ENCODE data around the gene XYLT1.

XYLT1 gene

DNA sequence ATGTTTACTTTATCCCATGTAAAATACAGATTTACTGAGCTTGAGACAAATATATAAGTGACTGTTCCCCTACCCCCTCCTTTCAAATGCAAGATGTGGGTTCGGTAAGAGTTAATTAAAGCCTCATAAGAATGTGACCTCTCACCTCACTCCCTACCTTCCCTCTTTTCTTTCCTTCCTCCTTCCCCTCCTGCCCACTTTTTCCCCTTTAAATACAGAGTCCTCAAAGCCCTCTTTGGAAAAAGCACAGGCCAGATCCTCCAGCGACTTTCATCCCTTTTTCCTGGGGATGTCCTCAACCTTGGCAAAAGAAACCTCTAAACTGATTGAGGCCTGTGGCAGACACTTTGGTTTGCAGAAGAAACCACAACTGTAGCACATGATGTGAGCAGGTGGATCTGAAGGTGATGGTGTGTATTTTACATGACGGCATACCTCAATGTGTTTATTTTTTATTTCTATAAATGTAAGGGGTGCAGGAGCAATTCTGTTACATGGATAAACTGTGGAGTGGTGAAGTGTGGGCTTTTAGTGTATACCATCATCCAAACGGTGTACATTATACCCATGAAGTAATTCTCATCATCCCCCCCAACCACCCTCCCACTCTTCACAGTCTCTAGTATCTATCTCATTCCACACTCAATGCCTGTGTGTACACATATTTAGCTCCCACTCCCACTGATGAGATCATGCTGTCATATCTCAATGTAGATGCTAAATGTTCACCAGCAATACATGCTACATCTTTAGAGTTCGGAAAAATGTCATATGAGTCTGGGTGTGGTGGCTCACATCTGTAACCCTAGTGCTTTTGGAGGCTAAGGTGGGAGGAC, 77.7 kb downstream of the XYLT1 start:
- DNase-seq: no peak

DNA sequence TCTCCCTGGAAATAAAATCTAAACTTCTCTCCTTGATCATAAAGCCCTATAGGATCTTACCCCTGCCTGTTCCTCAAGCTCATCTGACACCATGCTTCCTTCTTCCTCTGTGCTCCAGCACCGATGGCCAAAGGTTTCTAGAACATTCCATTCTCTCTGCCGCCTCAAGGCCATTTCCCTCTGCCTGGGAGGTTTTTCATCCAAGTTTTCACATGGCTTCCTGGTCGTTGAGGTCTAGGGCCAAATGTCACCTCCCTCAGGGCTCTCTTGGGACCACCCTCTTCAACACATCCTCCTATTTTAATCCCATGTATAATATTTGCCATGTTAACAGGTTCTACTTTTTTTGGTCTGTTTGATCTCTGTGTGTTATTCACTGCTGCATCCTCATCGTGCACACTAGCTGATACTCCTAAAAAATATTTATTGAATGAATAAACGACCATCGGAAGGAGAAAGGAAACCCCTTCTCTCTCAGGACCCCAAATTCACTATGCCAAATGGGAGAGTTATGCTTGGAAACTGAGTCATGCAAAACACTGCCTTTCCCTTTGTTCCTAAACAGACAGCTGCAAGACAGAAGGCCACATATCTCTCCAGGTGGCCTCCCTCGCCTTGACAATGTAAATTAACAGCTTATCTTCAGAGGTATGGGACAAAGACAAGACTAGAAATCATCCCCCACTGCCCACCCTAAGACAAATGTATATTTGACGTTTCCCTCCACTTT, 78.5 kb downstream of the XYLT1 start:
- no peak for DNase-seq

DNA sequence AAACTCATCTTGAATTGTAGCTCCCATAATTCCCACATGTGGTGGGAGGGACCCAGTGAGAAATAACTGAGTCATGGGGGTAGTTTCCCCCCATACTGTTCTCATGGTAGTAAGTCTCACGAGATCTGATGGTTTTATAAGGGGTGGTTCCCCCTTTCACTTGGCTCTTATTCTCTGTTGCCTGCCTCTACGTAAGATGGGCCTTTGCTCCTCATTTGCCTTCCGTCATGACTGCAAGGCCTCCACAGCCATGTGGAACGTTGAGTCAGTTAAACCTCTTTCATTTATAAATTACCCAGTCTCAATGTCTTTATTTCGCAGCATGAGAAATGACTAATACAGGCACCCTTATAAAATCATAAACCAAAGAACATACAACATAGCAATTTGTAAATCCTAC, 79.0 kb downstream of the XYLT1 start:
- no peak for DNase-seq

DNA sequence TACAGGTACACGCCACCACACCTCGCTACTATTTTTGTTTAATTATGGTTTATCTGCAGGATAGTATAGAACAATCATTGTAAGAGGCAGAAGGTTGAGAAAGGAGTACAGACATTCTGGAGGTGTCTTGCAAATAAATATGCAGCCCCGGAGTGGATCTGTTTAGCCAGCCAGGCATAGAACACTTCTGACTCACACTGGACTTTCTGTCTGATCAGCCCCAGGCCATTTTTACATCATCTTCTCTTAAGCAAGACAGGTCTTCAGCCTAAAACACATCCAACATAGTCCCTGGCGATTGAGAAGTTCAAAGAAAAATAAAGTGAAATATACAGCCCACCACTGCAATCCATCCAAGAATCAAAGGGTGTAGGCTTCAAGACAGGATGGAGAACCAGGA, 81.4 kb downstream of the XYLT1 start:
- no peak for DNase-seq

DNA sequence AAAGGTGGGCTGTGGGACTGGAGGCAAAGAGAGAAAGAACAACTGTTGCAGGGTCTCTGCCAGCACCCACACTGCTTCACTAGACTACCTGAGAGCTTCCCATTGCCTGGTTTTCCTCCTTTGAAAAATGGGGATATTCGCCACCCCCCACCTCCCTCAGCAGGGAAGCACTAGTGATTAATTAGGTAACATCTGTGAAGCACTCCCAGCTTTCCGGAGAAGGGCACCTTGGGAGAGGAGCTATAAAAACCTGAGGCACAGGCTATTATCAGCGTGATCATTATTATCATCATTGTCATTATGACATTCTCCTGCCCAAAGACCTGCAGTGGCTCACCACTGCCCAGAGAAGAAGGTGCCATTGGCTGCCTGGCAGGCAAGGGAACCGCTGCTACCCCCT, 83.5 kb downstream of the XYLT1 start:
- no peak for DNase-seq

DNA sequence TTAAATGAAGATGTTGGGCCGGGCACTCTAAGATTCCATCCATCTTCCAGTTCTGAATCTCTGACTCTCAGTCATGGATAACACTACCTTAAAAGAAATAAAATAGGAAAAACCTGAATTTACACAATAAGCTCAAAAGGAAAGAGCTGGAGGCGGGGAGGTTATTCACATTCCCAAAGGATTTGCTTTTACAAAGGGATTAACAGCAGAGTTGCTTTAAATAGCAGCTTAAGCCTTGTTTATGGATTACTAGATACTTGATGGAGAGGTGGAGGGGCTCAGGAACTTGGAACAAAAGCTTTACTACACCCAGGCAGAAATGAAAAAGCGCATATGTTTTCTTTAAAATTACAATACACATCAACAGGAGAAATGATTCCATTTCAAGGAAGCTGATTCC, 84.5 kb downstream of the XYLT1 start:
- DNase-seq: no peak

DNA sequence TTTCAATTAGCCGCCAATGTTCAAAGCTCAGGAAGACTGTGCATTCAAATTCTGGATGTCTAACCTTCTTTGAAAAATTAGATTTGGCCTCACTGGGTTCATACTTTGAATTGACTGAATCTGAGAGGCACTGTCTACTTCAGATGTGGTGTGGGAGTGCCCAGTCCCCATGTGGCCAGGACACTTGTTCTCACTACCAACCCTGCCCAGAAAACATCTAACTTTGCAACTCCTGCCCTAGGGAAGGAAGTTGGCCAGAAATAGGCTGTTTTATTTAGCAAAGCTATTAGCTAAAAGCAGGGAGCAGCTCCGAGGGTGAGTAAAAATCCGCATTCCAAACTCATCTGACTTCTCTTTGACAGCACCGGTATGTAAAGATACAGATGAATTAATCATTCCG, 86.3 kb downstream of the XYLT1 start:
- no peak for DNase-seq

DNA sequence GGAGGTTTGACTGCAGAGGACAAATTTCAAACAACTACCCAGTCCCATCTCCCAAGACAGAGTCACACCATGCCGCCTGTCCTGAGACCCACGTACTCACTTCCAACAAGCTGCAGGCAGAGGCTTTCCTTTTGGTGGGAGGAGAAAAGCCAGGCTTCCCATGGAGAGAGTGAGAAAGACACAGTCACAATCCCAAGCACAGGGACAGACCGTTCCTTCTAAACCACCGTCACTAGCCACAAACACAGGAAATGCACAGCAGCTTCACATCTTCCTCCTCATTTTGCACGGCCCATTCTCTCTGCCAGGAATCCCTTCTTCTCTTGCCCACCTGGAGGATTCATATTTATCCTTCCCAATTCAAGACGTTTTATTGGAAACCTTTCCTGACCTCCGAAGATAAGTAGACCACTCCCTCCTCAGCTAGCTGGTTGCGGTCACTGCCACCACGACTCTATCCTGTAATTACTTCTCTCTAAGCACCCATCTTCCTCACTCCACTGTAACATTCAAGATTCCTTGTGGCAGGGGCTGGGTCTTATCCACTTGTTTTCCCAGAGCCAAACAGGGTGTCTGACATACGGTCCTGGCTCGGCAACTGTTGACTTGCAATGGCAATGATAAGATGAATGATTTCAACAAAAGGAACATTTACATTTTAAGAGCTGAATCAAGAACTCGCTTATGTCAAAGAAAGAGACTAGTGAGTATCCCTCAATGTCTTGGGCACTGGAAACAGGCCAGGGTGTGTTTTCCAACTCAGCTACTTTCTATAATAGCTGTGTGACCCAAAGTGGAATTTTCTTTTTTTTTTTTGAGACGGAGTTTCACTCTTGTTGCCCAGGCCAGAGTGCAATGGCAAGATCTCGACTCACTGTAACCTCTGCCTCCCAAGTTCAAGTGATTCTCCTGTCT, 87.6 kb downstream of the XYLT1 start:
- DNase-seq: no peak

DNA sequence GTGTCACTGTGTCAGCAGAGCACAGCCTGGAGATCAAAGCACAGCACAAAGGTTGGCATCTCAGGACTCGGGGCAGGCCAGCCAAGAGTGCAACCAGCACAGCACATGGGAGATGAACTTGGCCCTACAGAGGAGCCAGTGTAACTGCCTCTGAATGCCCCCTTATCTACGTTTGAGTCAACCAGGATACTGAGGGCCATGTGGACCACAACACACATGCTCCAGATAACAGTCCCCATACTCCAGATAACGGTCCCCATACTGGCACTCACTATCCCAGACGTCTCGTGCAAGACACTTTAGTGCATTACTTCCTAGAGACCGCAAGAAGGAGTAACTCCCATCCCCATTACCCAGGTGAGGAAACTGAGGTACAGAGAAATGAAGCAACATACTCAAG, 88.2 kb downstream of the XYLT1 start:
- DNase-seq: no peak

DNA sequence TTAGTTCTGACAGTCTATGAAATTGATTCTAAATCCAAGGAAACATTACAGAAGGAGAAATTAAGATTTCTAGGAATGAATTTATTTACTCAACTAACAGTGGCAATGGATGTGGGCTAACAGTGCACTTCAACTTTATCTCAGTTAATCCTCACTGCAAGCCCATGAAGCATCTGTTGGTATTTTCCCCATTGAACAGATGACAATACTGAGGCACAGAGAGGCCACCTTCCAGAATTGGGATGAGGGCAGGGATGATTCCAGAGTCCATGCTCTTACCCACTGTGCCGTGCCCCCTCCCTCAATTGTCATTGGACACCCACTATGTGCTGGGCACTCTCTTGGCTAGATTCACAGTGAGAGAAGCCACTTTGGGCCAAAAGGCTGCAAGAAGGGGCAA, 89.0 kb downstream of the XYLT1 start:
- DNase-seq: no peak

DNA sequence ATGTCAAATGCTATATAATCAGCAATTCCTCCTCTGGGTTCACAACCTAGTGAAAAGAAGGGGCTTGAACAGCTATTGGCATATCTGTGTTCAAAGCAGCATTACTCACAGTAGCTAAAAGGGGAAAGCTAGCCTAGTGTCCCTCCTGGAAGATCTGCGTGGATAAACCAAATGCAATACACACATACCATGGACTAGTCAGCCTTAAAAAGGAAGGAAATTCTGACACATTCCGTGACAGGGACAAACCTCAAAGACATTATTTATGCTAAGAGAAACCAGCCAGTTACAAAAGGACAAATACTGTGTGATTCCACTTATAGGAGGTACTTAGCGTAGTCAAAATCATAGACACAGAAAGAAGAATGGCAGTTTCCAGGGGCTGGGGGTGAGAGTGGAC, 90.1 kb downstream of the XYLT1 start:
- DNase-seq: no peak

DNA sequence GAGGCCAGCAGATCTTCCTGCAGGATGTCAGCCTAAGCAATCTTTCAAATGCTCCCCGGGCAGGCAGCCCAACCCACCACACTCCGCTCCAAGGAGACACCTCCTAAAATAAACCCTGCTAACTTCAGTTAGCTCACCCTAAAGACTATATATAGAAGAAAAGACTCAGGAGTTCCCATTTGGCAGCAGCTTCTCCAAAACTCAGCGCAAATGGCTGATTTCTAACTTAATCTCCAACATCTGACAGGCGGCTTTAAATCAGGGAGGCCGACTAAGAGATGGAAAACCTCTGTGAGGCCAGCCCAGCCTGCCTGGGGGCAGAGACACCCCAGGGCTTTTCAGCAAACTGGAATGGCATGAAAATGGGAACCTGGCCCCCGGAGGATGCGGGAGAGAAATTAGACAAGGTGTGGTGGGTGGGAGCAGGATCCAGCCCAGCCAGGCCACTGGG, 91.6 kb downstream of the XYLT1 start:
- DNase-seq: no peak

DNA sequence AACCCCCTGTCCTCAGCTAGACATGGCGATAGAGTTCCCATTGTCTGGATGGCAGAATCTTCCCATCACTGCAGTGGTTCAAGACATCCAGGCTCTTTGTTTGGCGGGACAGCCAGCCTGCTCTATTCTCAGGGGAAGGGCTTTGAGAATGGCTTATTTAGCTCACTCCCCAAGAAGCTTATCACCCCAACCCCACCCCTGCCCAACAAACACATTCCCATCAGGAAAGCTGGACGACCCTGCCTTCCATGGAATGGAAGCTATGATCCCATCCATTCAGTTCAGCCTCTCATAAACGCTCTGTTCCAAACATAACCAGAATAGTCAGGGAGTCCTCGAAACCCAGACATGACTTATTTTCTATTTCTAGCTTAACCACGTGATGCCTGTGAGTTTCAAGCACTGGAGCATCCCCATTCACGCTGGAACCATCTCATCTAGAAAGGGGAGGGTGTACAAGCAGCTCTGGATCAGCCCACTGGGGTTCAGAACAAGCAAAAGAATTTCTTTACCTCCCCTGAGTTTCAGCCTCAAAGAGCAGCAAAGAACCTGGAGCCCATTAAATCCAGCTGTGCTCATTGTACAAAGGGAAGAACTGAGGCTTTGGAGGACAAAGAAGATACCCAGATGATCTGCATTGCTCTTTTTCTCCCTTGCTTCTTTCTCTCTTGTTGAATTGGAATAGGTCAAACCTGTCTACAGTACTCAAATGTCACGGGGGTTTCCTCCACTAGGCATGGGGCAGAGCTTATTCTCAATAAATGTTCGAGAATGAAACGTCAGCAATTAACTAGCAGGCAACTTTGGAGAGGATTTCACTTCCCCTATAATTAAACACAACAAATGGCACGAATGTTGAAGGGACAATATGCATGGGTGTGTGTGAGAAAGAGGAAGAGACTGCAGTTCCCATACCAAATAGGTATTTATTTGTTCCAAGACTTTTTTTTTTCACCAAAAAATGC, 93.1 kb downstream of the XYLT1 start:
- DNase-seq: no peak

DNA sequence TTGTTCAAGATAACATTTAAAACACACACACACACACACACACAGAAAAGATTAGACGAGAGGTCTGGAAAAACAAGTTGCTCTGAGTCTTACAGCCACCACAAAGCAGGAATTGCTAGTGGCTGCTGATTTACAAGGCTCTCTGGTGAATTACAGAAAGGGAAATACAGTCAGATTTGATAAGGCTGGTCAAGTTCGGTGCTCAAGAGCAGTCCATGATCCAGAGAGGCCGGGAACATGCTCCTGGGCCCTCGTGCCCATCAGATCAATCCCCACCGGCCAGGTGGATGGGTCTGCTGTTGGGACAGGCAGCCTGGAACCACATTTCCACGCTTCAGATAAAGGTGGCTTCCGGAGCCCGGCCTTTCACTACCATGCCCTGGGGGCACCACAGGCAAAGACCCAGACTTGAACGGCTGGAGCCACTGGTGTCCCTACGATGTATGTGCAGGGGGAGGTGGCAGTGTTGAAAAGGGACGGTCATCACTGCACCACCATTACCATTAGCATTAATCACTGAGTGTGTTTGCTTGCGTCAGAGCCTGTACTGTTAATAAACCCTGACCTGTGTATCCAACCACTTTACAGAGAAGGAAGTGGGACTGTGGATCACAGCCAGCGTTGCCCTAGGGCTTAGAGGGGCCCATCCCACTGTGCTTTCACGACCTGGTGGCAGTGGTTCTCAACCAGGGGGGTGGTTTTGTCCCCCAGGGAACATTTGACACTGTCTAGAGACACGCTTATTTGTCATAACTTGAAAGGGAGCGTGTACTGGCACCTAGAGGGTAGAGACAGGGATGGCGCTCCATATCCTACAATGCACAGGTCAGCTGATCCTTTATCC, 95.1 kb downstream of the XYLT1 start:
- no peak for DNase-seq

DNA sequence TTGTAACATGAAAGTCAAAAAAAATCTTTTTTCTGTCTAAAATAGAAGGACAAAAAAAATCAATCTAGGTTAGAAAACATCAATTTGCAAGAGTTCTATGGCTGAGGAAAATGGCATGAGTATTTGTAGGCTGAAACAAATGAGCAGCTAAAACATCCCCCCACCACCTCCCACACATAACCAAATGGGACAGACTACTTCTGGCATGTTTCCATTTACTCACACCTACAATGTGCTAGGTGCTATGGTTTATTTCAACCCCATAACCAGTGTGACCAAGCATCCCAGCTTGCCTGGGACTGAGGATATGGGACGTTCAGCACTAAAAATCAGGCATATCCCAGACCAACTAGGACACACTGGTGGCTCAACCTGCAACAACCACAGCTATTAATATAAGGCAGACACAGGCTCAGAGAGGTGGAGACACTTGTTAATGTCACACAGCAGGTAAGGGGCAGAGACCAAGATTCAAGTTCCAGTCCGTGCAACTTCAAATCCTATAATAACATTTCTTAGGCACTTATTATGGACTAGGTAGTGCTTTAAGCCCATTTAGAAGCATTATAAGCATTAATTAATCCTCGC, 96.0 kb downstream of the XYLT1 start:
- DNase-seq: no peak

DNA sequence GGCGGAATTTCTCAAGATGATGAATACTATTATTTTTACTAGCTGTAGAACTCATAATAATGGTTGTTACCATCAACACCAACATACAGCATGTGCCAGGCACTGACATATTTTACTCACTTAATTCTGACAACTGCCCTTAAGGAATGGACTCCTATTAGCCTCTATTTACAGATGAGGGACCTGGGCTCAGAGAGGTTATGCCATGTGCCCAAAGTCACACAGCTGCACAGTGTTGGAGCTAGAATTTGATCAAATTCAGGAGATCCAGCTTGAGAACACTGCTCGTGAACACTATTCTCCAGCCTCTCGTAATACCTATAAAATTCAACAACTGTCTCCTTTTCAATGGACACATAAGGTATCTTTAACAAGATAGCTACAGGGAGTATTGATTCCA, 97.2 kb downstream of the XYLT1 start:
- no peak for DNase-seq

DNA sequence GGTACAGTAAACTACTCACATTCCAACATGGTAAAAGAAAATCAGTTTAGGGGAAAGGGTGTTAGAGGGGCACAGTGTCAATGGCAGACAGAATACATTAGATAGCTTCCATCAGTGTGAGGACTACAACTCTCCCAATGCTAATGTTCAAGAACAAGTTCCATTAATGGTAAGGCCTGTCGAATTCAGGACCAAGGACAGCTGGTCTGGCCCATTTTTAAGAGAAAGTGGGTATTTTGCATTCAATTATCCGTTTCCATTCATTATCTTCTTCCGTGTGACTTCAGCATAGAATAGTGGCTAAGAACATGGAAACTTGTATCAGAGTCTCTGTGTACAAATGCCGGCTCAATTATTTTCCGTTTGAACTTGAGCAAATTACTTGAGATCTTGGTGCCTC, 98.4 kb downstream of the XYLT1 start:
- DNase-seq: no peak

DNA sequence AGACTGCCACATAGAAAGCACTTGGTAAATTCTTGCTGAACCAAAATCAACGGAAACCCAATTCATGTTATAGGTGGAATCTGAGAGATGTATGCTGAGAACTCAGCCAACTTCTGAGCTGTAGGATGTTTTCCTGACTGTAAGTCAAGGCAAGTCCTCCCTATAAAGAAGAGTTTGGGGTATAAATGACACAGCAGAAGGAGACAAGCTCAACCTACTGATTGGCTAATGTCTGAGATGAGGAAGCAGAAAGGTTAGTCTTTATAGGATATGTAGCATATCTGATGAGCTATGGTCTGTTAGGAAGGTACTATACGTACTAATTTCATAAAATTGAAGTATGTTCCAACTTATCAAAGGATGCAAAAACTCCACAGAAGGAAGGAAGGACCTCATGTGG, 99.5 kb downstream of the XYLT1 start:
- no peak for DNase-seq

DNA sequence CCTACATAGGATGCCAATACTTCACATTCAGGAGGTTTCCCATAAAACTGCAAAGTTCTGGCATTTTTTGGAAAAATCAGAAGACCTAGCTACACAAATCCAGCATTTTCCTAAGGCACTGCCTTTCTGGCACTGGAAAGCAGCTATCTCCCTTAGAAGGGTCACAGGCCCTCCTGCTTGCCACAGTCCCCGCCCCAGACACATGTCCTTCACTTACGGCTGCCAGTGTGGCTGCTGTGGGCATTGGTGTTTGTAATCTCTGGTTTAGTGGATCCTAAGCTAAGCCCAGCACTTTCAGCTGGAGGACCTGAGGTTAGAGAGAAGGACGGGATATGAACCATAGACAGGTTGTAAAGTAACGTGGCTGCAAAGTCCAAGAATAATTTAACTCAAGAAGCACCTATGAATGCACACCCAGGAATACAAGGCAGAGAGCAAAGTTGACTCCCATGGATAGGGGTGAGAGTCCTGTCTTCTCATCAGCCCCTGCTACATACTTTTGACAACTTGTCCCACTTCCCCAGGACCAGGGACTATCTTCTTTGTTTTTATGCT, 100.0 kb downstream of the XYLT1 start:
- no peak for DNase-seq

DNA sequence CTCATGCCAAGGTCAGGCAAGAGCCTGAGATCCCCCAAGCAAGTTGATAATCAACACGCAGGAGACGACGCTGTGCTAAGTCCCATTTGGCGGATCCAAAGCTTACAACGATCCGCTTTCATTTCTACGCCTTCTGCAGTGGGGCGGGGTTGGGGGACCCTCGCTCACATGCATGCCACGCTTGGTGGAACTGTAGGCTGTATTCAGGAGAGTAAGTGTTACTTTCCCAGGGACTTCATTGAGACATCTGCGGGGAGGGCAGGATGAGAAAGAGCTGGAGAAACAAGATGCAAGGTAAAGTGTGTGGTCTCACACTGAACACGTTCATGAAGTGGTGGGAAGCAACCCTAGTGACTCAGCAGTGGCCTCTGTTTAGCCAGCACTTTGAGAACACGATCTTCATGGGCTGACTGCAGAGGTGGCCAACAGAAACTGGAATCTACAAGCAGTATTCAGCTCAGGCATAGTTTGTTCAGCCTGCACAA, 100.5 kb downstream of the XYLT1 start:
- DNase-seq: no peak
